Omental fat pad (tissue), 4 donors: Measurements from ENCODE around the gene MACROD1. TPM values are rescaled to one million over a fixed set of nuclear protein-coding genes. Genes with fewer than 3 reads are reported as not detected.

Source experiments
- ATAC-seq: fragments of 150-250 bp; one replicate; pipeline ENCODE4 v1.9.1; 2016; ENCODE audit warnings: mild to moderate bottlenecking, moderate library complexity; ENCODE audit not compliant: low FRiP score
- DNase-seq: peaks from one replicate; pipeline ENCODE4 v3.0.0-alpha.2; 2019; ENCODE audit warnings: low spot score
- total RNA-seq, 4 donors: library from RNA; depleted of rRNA; stranded (reverse); fragments of >200 nt; gene quantifications; one replicate each; pipeline ENCODE4 v1.1.0, GENCODE V29; 2016
- TF ChIP-seq, protein P1 (sequence below), 3 donors: fragments of 450-650 bp; IDR thresholded peaks; one replicate each; pipeline ENCODE4 v1.5.1; 2016 to 2017; ENCODE audit warnings: antibody characterized with exemption in 3 of 3, mild to moderate bottlenecking in 3 of 3, moderate library complexity in 2 of 3

MACROD1 gene, protein sequence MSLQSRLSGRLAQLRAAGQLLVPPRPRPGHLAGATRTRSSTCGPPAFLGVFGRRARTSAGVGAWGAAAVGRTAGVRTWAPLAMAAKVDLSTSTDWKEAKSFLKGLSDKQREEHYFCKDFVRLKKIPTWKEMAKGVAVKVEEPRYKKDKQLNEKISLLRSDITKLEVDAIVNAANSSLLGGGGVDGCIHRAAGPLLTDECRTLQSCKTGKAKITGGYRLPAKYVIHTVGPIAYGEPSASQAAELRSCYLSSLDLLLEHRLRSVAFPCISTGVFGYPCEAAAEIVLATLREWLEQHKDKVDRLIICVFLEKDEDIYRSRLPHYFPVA
- 10 to 100 TPM; 13.8 to 40.9 (median 26.2) TPM for total RNA-seq

DNA sequence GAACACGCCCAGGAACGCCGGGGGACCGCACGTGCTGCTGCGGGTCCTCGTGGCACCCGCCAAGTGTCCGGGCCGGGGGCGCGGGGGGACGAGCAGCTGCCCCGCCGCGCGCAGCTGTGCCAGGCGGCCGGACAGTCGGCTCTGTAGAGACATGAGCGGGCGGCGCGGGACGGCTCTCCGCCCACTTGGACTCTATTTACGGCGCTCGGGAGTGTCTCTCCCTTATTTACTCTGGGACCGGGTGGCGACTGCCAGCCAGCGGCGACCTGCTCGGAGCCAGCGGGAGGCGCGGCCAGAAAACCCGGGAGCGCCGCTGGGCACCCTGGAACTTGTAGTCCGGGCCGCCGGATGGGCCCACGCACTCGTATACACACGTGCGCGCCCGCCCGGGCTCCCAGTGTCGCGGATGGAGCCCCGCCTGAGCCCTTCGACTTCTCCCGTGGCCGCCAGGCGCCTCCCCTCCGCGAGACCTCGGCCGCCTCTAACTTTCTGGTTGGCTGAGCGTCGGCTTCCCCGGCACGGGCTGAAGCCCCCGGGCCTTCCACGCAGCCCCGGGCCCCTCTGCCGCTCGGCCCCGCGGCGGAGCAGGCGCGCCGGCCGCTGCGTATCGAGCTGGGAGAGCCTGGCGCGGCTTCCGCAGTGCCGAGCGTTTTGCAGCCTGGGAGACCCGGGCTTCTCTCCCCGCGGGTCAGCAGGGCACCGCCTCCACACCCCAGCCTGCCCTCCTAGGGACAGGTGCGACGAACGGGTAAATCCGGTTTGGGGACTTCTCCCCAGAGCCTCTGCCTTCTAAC lies at the start of gene MACROD1:
MACROD1 (minus strand) TSS at position 272 of the 794 bp plus-strand sequence; CDS start at position 153, 119 bp downstream.
- DNase-seq: peak; percentile 64
- ATAC-seq: peak; percentile 89
- TF ChIP-seq, protein P1, sequence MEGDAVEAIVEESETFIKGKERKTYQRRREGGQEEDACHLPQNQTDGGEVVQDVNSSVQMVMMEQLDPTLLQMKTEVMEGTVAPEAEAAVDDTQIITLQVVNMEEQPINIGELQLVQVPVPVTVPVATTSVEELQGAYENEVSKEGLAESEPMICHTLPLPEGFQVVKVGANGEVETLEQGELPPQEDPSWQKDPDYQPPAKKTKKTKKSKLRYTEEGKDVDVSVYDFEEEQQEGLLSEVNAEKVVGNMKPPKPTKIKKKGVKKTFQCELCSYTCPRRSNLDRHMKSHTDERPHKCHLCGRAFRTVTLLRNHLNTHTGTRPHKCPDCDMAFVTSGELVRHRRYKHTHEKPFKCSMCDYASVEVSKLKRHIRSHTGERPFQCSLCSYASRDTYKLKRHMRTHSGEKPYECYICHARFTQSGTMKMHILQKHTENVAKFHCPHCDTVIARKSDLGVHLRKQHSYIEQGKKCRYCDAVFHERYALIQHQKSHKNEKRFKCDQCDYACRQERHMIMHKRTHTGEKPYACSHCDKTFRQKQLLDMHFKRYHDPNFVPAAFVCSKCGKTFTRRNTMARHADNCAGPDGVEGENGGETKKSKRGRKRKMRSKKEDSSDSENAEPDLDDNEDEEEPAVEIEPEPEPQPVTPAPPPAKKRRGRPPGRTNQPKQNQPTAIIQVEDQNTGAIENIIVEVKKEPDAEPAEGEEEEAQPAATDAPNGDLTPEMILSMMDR (IDR thresholded peaks at IDR 0.05): no peak

DNA sequence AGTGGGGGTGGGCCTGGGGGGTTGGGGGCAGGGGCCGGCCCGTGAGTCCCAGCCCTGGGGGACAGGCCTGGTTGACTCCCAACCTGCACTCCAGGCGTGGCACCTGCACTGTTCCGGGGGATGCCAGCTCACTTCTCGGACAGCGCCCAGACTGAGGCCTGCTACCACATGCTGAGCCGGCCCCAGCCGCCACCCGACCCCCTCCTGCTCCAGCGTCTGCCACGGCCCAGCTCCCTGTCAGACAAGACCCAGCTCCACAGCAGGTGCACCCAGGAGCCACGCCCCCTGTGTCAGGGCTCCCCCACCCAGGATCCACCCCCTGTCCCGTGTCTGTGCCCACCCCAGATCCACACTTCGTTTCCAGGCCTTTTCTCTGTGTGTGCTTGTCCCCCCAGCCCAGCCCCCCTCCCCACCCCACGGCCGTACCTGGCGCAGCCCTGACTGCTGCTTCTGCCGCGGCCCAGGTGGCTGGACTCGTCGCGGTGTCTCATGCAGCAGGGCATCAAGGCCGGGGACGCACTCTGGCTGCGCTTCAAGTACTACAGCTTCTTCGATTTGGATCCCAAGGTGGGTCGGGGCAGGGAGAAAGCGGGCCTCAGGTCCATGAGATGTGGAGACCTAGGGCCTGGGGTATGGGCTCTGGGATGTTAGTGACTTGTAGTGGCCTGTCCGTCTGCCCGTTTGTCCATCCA lies 45.4 kb upstream of the MACROD1 start:
- TF ChIP-seq, protein P1 (IDR thresholded peaks at IDR 0.05): no peak
- ATAC-seq: no peak
- no peak for DNase-seq

DNA sequence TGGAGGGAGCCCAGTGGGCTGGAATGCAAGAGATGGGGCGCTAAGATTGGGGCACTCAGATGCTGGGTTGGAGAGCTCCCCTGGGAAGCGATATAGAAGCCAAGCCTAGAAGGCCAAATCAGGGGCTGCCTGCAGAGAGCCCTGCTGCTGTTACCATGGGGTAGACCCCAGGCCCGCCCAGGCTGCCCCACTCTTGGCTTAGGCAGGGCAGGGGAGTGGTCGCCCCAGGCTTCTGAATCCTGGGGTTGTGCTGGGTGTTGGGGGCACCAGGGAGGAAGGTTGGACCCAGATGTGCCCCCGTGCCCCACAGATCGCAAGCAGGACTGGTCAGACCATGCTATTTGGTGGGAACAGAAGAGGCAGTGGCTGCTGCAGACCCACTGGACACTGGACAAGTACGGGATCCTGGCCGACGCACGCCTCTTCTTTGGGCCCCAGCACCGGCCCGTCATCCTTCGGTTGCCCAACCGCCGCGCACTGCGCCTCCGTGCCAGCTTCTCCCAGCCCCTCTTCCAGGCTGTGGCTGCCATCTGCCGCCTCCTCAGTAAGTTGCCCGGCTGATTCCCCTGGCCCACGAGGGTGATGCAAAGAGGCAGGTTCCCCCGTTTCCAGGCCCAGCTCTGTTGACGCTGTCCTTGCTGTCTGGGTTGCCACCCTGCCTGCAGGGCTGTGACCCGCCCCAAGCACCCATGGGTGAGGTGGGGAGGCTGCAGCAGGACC lies 44.5 kb upstream of the MACROD1 start:
- ATAC-seq (no peak), DNase-seq (no peak)
- TF ChIP-seq, protein P1 (IDR thresholded peaks at IDR 0.05): no peak

DNA sequence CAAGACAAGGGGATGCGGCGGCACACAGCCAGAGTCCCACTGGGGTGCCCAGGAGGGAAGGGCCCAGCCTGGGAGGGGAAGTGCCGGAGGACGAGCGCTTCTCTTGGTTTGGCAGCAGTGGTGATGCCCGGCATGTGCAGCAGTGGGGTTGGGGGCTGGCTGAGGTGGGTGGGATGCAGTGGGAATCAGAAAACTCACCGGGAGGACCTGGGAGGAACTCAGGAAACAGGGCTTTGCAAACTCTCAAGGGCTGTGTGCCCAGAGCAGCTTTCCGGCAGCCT lies 43.6 kb upstream of the MACROD1 start:
- ATAC-seq (no peak), DNase-seq (no peak)
- TF ChIP-seq, protein P1 (IDR thresholded peaks at IDR 0.05): no peak

DNA sequence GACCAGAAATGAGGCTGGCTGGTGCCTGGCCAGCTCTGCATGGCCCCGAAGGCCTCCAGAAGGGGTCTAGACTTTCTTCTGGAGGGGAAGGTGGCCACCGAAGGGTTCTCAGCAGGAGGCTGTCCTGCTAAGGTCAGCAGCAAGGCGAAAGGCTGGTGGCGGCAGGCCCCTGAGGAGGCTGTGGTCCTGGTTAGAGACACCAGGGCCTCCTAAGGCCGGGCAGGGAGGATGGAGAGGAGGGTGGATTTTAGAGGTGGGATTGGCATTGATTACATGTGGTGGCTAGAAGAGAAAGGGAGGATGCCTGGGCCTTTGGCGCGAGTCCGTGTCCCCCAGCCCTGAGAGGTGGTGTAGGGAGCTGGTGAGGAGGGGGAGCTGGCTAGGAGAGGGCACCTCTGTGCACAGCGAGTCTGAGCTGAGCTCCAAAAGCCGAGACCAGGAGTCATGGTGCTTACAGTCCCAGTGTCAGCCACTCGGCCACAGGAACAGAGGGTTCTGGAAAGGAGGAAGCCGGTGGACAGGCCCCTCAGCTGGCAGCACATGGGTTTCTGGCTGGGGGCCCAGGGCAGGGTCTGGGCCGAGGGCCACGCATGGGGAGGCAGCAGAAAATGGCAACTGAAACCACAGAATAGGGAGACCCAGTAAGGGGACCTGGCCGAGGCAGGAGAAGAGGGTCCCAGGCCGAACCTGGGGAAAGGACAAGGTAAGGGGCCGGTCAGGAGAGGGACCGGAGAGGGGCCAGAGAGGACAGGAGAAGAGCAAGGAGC lies 43.1 kb upstream of the MACROD1 start:
- no peak for DNase-seq
- TF ChIP-seq, protein P1 (IDR thresholded peaks at IDR 0.05): no peak
- ATAC-seq: no peak
